ENCODE measurements around the gene FN1.

FN1 gene

DNA sequence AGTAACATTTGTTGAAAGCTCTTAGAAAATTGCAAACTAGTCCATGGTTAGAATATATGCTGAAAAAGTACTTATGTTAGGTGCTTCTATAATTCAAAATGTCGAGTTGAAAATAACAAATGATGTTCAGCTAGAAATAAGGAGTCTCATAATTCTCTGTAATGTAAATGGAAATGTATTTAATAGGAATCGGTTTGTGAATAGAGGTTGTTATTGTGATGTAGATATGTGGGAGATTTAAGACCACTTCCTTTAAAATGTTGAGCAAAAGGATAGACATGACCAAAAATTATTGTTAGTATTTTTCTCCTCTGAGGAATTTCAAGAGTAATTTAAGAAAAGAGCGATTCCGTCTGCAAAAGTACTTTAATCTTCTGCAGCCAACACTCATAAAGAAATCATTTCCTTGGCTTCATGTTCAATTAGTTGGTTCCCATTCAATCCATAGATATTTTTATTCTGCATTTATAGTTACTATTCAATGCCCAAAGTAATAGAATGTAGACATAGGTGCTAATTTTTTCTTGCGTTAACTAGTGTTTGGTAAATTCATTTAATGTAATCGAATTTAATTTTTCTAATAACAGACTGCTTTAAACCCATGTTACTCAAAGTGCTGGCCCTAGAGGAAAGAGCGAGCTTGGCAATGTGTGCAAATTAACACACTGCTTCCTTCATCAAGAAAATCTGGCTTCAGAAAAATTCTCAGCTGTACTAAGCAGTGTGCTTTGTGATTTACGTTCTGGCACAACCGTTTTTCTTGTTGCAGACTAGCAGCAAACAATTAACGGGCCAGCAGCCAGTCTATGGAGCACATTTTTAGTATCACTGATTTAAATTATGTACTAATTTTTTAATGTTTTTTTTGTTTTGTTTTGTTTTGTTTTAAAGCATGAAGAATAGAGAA is 32.2 kb downstream of the FN1 start:
- Histone ChIP-seq H3K4me3 (ENCODE audit: low read depth, low read length) (no peak overlapping the region), H3K27ac (ENCODE audit: extremely low read depth, low read depth, low read length) (no peak overlapping the region), H3K9me3 (ENCODE audit: control insufficient read depth, insufficient read depth, low read depth, low read length) (no peaks in the 10 kb centered on the region), H3K4me1 (ENCODE audit: control insufficient read depth, insufficient read depth, low read length) (no peaks in the 10 kb centered on the region), H3K36me3 (ENCODE audit: control insufficient read depth in 2 of 2, insufficient read depth in 1 of 2, low read length in 2 of 2) (peaks cover 23 to 59% of the 10 kb centered on the region in 2 experiments)
- no peak for TF ChIP-seq ZNF394 (tag by site-specific recombination; IDR thresholded peaks at IDR 0.05; ENCODE audit: borderline replicate concordance)
- no peak for TF ChIP-seq ZNF121 (tag by site-specific recombination; IDR thresholded peaks at IDR 0.05)
- no peak for TF ChIP-seq ZNF843 (tag by site-specific recombination; IDR thresholded peaks at IDR 0.05)
- no peak for TF ChIP-seq ZNF274 (IDR thresholded peaks at IDR 0.05; ENCODE audit: low read length)
- no peak for TF ChIP-seq ZNF274 (tag by site-specific recombination; IDR thresholded peaks at IDR 0.05; ENCODE audit: borderline replicate concordance)
- TF ChIP-seq, protein P1, sequence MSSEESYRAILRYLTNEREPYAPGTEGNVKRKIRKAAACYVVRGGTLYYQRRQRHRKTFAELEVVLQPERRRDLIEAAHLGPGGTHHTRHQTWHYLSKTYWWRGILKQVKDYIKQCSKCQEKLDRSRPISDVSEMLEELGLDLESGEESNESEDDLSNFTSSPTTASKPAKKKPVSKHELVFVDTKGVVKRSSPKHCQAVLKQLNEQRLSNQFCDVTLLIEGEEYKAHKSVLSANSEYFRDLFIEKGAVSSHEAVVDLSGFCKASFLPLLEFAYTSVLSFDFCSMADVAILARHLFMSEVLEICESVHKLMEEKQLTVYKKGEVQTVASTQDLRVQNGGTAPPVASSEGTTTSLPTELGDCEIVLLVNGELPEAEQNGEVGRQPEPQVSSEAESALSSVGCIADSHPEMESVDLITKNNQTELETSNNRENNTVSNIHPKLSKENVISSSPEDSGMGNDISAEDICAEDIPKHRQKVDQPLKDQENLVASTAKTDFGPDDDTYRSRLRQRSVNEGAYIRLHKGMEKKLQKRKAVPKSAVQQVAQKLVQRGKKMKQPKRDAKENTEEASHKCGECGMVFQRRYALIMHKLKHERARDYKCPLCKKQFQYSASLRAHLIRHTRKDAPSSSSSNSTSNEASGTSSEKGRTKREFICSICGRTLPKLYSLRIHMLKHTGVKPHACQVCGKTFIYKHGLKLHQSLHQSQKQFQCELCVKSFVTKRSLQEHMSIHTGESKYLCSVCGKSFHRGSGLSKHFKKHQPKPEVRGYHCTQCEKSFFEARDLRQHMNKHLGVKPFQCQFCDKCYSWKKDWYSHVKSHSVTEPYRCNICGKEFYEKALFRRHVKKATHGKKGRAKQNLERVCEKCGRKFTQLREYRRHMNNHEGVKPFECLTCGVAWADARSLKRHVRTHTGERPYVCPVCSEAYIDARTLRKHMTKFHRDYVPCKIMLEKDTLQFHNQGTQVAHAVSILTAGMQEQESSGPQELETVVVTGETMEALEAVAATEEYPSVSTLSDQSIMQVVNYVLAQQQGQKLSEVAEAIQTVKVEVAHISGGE (tag by site-specific recombination; conservative IDR thresholded peaks at IDR 0.05; ENCODE audit: low read depth) = no peak
- TF ChIP-seq ZNF211 (tag by site-specific recombination; IDR thresholded peaks at IDR 0.05; ENCODE audit: low read depth) = no peak
- TF ChIP-seq ZBTB17 (tag by site-specific recombination; IDR thresholded peaks at IDR 0.05) = no peak
- TF ChIP-seq ZNF146 (tag by site-specific recombination; IDR thresholded peaks at IDR 0.05) = no peak
- TF ChIP-seq, protein P2, sequence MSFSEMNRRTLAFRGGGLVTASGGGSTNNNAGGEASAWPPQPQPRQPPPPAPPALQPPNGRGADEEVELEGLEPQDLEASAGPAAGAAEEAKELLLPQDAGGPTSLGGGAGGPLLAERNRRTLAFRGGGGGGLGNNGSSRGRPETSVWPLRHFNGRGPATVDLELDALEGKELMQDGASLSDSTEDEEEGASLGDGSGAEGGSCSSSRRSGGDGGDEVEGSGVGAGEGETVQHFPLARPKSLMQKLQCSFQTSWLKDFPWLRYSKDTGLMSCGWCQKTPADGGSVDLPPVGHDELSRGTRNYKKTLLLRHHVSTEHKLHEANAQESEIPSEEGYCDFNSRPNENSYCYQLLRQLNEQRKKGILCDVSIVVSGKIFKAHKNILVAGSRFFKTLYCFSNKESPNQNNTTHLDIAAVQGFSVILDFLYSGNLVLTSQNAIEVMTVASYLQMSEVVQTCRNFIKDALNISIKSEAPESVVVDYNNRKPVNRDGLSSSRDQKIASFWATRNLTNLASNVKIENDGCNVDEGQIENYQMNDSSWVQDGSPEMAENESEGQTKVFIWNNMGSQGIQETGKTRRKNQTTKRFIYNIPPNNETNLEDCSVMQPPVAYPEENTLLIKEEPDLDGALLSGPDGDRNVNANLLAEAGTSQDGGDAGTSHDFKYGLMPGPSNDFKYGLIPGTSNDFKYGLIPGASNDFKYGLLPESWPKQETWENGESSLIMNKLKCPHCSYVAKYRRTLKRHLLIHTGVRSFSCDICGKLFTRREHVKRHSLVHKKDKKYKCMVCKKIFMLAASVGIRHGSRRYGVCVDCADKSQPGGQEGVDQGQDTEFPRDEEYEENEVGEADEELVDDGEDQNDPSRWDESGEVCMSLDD (tag by site-specific recombination; IDR thresholded peaks at IDR 0.05) = no peak
- TF ChIP-seq ZNF221 (tag by site-specific recombination; IDR thresholded peaks at IDR 0.05; ENCODE audit: borderline replicate concordance) = no peak
- TF ChIP-seq, protein P3, sequence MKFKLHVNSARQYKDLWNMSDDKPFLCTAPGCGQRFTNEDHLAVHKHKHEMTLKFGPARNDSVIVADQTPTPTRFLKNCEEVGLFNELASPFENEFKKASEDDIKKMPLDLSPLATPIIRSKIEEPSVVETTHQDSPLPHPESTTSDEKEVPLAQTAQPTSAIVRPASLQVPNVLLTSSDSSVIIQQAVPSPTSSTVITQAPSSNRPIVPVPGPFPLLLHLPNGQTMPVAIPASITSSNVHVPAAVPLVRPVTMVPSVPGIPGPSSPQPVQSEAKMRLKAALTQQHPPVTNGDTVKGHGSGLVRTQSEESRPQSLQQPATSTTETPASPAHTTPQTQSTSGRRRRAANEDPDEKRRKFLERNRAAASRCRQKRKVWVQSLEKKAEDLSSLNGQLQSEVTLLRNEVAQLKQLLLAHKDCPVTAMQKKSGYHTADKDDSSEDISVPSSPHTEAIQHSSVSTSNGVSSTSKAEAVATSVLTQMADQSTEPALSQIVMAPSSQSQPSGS (tag by site-specific recombination; IDR thresholded peaks at IDR 0.05; ENCODE audit: low read depth) = no peak
- TF ChIP-seq MYNN (tag by site-specific recombination; IDR thresholded peaks at IDR 0.05; ENCODE audit: borderline replicate concordance) = no peak
- no peak for TF ChIP-seq ZNF391 (tag by site-specific recombination; IDR thresholded peaks at IDR 0.05; ENCODE audit: borderline replicate concordance, low read depth)
- ChIA-PET POLR2A (no interaction called here), CTCF (no interaction called here)

DNA sequence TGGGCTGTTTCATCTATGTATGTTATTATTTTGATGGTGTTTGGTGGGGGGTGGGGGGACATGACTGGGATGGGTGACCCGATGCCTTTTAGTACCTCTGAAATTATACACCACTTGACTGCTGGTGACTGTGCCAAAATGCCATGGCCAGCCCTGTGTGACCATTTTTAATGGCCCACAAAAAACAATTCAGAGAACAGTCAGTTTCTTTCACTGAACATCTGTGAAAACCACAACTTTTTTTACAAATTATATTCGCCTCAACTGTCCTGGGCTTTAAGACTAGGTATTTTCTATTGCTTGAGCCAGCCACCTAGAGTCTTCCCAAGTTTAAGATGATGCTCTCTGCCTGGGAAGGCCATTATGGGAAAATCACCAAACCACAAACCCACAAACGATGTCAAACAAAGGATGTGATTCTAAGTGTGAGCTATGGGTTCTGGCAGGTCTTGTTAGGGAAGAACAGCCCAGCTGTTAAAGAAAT is 33.9 kb downstream of the FN1 start:
- Histone ChIP-seq H3K27ac (ENCODE audit: extremely low read depth, low read depth, low read length) (no peak overlapping the region), H3K36me3 (ENCODE audit: control insufficient read depth in 2 of 2, insufficient read depth in 1 of 2, low read length in 2 of 2) (peaks cover 24 to 58% of the 10 kb centered on the region in 2 experiments), H3K9me3 (ENCODE audit: control insufficient read depth, insufficient read depth, low read depth, low read length) (no peaks in the 10 kb centered on the region), H3K4me3 (ENCODE audit: low read depth, low read length) (no peak overlapping the region), H3K4me1 (ENCODE audit: control insufficient read depth, insufficient read depth, low read length) (no peaks in the 10 kb centered on the region)
- ChIA-PET CTCF (interaction anchor here (0.7 to 1.1 kb wide), 2 partner anchors 12 to 21 kb away, joined by 3 to 4 read pairs; no protein-coding TSS in a partner anchor), POLR2A (interaction anchor here (0.7 kb wide), 1 partner anchor 384 kb away, joined by 5 read pairs; no protein-coding TSS in a partner anchor)
- TF ChIP-seq ZNF37A (tag by site-specific recombination; IDR thresholded peaks at IDR 0.05) (no peak), FEZF1 (tag by site-specific recombination; IDR thresholded peaks at IDR 0.05) (no peak), ZNF202 (tag by site-specific recombination; IDR thresholded peaks at IDR 0.05; ENCODE audit: borderline replicate concordance) (no peak), ZNF555 (tag by site-specific recombination; conservative IDR thresholded peaks at IDR 0.05) (no peak), YY2 (tag by site-specific recombination; IDR thresholded peaks at IDR 0.05) (no peak), ZNF2 (tag by site-specific recombination; IDR thresholded peaks at IDR 0.05) (no peak), ZSCAN30 (tag by site-specific recombination; IDR thresholded peaks at IDR 0.05) (no peak)
- TF ChIP-seq, protein P4, sequence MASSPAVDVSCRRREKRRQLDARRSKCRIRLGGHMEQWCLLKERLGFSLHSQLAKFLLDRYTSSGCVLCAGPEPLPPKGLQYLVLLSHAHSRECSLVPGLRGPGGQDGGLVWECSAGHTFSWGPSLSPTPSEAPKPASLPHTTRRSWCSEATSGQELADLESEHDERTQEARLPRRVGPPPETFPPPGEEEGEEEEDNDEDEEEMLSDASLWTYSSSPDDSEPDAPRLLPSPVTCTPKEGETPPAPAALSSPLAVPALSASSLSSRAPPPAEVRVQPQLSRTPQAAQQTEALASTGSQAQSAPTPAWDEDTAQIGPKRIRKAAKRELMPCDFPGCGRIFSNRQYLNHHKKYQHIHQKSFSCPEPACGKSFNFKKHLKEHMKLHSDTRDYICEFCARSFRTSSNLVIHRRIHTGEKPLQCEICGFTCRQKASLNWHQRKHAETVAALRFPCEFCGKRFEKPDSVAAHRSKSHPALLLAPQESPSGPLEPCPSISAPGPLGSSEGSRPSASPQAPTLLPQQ (tag by site-specific recombination; IDR thresholded peaks at IDR 0.05) = no peak
- TF ChIP-seq, protein P5, sequence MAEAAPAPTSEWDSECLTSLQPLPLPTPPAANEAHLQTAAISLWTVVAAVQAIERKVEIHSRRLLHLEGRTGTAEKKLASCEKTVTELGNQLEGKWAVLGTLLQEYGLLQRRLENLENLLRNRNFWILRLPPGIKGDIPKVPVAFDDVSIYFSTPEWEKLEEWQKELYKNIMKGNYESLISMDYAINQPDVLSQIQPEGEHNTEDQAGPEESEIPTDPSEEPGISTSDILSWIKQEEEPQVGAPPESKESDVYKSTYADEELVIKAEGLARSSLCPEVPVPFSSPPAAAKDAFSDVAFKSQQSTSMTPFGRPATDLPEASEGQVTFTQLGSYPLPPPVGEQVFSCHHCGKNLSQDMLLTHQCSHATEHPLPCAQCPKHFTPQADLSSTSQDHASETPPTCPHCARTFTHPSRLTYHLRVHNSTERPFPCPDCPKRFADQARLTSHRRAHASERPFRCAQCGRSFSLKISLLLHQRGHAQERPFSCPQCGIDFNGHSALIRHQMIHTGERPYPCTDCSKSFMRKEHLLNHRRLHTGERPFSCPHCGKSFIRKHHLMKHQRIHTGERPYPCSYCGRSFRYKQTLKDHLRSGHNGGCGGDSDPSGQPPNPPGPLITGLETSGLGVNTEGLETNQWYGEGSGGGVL (tag by site-specific recombination; IDR thresholded peaks at IDR 0.05) = no peak
